ENCODE results near the gene TPCN1. TPM values are rescaled to one million over a fixed set of nuclear protein-coding genes. Genes with fewer than 3 reads are reported as not detected.

Gene TPCN1
- total and polyA plus RNA-seq, 8 donors, result 39.4 to 83.4 (median 63.5) TPM

GRCh38 chr12:113257564-113257963 lies 36.3 kb downstream of the TPCN1 start:
- FAIRE-seq (no peak), ATAC-seq (no peak)
- intact Hi-C loops (cut with DNase I), result loop anchor here in 1 of 3 donors (10.0 kb wide), 1 partner anchor 53 kb away; no protein-coding TSS in a partner anchor

GRCh38 chr12:113260127-113260526 lies 38.9 kb downstream of the TPCN1 start:
- peak in 1 of 6 donors; percentile 38 for DNase-seq
- WGBS, 2 donors, result 44 to 46% methylated on average over 5 of the region's 5 CpGs
- H3K27ac ChIP-seq, result peak overlapping the region; percentile 19 to 75 (median 58)
- H3K4me1 ChIP-seq, result peaks cover 39 to 49% (median 40%) of the 10 kb centered on the region in 3 donors
- no peaks in the 10 kb centered on the region for H3K36me3 ChIP-seq
- ATAC-seq, result peak; percentile 26 to 45 (median 36)
- H3K4me3 ChIP-seq, result no peak overlapping the region
- no peak for FAIRE-seq
- no peaks in the 10 kb centered on the region for H3K9me3 ChIP-seq
- H3K27me3 ChIP-seq, result no peaks in the 10 kb centered on the region
- no peak for TF ChIP-seq CTCF (IDR thresholded peaks at IDR 0.05)
- intact Hi-C loops (cut with DNase I), result no loop called here

More at GRCh38 chr12:113257564-113257963, 36.3 kb downstream of the TPCN1 start:
- H3K36me3 ChIP-seq, result no peaks in the 10 kb centered on the region
- no peaks in the 10 kb centered on the region for H3K27me3 ChIP-seq
- H3K9me3 ChIP-seq, result no peaks in the 10 kb centered on the region
- TF ChIP-seq CTCF (IDR thresholded peaks at IDR 0.05), result no peak
- H3K27ac ChIP-seq, result no peak overlapping the region
- no peak overlapping the region for H3K4me3 ChIP-seq
- H3K4me1 ChIP-seq, result peaks cover 39 to 49% (median 40%) of the 10 kb centered on the region in 3 donors
- DNase-seq, result no peak

DNA sequence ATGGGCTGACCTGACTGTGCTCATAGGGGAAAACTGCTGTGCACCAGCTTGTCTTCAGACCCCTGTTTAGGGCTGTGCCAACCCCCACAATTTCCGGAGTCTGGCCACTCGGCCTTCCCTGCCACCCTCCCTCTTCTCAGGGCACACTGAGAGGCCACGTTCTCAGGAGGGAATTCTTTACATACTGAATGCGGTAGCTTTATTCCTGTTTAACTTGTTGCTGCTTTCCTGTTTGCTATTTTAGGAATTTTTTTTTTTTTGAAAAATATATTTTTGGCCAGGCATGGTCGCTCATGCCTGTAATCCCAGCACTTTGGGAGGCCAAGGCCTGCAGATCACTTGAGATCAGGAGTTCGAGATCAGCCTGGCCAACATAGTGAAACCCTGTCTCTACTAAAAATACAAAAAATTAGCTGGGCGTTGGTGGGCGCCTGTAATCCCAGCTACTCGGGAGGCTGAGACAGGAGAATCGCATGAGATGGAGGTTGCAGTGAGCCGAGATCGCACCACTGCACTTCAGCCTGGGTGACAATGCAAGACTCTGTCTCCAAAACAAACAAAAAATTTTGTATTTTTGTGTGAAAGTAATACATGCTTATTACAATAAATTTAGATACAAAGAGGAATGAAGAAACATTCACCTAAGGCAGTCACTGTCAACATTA lies 39.5 kb downstream of the TPCN1 start:
- no peaks in the 10 kb centered on the region for H3K36me3 ChIP-seq
- WGBS, 2 donors, result 78 to 80% methylated on average over 12 of the region's 12 CpGs
- no peak for FAIRE-seq
- intact Hi-C loops (cut with DNase I), result no loop called here
- no peaks in the 10 kb centered on the region for H3K27me3 ChIP-seq
- peaks cover 39 to 49% (median 40%) of the 10 kb centered on the region in 3 donors for H3K4me1 ChIP-seq
- no peak for DNase-seq
- peak overlapping the region; percentile 19 to 75 (median 58) for H3K27ac ChIP-seq
- no peak for ATAC-seq
- H3K9me3 ChIP-seq, result no peaks in the 10 kb centered on the region
- H3K4me3 ChIP-seq, result no peak overlapping the region
- TF ChIP-seq CTCF (IDR thresholded peaks at IDR 0.05), result no peak

DNA sequence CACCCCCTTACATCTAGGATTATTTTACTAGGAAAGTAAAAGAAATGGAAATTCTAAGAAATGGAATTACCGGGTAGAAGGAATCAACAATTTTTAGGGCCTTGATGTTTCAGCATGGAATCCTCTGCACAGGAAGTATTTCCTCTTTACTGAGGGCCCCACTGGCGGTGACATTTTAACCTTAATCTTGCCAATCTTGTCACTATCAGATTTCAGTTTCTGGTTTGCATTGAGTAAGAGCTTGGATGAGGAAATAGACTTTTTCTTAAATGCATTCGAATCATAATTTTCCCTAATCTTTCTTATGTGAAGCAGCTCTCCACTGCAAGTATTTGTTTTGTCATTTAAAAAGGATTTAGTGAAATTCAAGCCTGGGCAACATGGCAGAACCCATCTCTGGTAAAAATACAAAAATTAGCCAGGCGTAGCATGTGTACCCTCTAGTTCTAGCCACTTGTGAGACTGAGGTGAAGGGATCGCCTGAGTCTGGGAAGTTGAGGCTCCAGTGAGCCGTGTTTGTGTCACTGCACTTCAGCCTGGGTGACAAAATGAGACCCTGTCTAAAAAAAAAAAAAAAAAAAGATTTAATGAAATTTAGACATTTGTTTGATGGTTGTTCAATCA lies 40.7 kb downstream of the TPCN1 start:
- Histone ChIP-seq H3K27me3 (no peaks in the 10 kb centered on the region), H3K36me3 (peaks cover 0 to 11% (median 3%) of the 10 kb centered on the region in 3 donors), H3K9me3 (no peaks in the 10 kb centered on the region), H3K27ac (peak overlapping the region in 3 of 4 donors; percentile 20 to 45 (median 28)), H3K4me1 (peaks cover 39 to 49% (median 39%) of the 10 kb centered on the region in 3 donors), H3K4me3 (no peak overlapping the region)
- FAIRE-seq (no peak), DNase-seq (no peak), ATAC-seq (no peak)
- 72 to 79% methylated on average over 6 of the region's 6 CpGs for WGBS, 2 donors
- intact Hi-C loops (cut with DNase I), result no loop called here
- no peak for TF ChIP-seq CTCF (IDR thresholded peaks at IDR 0.05)

DNA sequence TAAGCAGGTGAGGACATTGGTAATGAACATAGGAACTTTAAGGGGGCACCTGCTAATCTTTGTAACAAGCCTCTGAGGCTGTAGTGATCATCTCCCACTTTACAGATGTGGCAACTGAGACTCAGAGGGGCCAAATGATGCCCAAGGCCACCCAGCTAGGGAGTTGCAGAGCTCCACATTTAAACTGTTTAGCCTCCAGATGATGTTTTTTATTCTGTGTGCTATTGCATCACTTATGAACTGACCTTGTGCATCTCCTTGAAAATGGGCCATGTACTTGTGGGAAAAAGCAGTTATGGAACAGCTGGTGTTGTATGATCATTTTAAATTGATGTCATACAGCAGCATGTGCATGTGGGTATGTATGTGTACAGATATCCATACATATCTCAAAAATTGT lies 41.4 kb downstream of the TPCN1 start:
- DNase-seq (peak in 2 of 6 donors; percentile 38 to 50), FAIRE-seq (no peak), ATAC-seq (peak; percentile 4 to 53 (median 27))
- no peak overlapping the region for H3K4me3 ChIP-seq
- no peaks in the 10 kb centered on the region for H3K9me3 ChIP-seq
- peak overlapping the region in 3 of 4 donors; percentile 20 to 45 (median 28) for H3K27ac ChIP-seq
- TF ChIP-seq CTCF (IDR thresholded peaks at IDR 0.05), result no peak
- intact Hi-C loops (cut with DNase I), result no loop called here
- H3K27me3 ChIP-seq, result no peaks in the 10 kb centered on the region
- H3K4me1 ChIP-seq, result peaks cover 37 to 49% (median 39%) of the 10 kb centered on the region in 3 donors
- H3K36me3 ChIP-seq, result peaks cover 3 to 19% (median 3%) of the 10 kb centered on the region in 3 donors

All from pancreas (tissue), 10 donors.